Measurements from ENCODE around the gene HAPSTR1.

HAPSTR1 gene

DNA sequence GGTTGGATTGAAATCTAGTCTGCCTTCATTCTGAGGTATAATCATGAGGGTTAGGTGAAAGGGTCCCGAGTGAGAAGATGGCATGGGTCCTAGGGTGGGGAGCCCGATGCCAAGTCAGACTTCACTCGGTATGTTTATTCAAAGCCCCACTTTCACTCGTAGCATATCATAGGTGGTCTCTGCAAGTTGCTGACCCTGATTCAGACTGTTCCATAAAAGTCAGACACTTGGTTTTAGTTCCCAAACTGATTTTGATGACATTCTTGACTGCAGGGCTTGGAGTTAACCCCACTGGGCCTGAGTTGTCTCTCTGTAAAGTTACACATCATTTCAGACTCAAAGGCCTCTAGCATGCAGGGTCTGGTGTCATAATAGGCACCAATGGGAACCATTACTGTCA is 17.8 kb downstream of the HAPSTR1 start:
- Histone ChIP-seq H2AFZ (ENCODE audit: low read depth, low read length) (no peak overlapping the region), H3K36me3 (ENCODE audit: insufficient read depth, low read length) (peaks cover 93% of the 10 kb centered on the region), H3K4me2 (ENCODE audit: insufficient read depth, low read length) (no peak overlapping the region), H4K20me1 (ENCODE audit: insufficient read depth, low read length) (peaks cover 97% of the 10 kb centered on the region), H3K9me3 (ENCODE audit: insufficient read depth, low read length, severe bottlenecking) (no peaks in the 10 kb centered on the region), H3K27me3 (ENCODE audit: insufficient read depth, low read length, poor library complexity) (no peaks in the 10 kb centered on the region), H3K4me1 (ENCODE audit: insufficient read depth, low read length) (peaks cover 11% of the 10 kb centered on the region; the same call in 1 of the 2 replicates), H3K79me2 (ENCODE audit: insufficient read depth, low read length) (peaks cover 100% of the 10 kb centered on the region), H3K4me3 (ENCODE audit: low read depth in 1 of 2, low read length in 2 of 2) (no peak overlapping the region), H3K9ac (ENCODE audit: low read depth, low read length) (no peak overlapping the region), H3K27ac (ENCODE audit: low read length) (no peak overlapping the region)
- no peak for DNase-seq
- TF ChIP-seq, protein P1, sequence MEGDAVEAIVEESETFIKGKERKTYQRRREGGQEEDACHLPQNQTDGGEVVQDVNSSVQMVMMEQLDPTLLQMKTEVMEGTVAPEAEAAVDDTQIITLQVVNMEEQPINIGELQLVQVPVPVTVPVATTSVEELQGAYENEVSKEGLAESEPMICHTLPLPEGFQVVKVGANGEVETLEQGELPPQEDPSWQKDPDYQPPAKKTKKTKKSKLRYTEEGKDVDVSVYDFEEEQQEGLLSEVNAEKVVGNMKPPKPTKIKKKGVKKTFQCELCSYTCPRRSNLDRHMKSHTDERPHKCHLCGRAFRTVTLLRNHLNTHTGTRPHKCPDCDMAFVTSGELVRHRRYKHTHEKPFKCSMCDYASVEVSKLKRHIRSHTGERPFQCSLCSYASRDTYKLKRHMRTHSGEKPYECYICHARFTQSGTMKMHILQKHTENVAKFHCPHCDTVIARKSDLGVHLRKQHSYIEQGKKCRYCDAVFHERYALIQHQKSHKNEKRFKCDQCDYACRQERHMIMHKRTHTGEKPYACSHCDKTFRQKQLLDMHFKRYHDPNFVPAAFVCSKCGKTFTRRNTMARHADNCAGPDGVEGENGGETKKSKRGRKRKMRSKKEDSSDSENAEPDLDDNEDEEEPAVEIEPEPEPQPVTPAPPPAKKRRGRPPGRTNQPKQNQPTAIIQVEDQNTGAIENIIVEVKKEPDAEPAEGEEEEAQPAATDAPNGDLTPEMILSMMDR (IDR thresholded peaks at IDR 0.05; ENCODE audit: borderline replicate concordance, extremely low read depth, low read length, poor library complexity, severe bottlenecking): no peak
- TF ChIP-seq EZH2 (IDR thresholded peaks at IDR 0.05; ENCODE audit: borderline replicate concordance, low read depth, low read length, severe bottlenecking): no peak
- no peak for ATAC-seq (ENCODE audit: insufficient read depth, low read depth)

DNA sequence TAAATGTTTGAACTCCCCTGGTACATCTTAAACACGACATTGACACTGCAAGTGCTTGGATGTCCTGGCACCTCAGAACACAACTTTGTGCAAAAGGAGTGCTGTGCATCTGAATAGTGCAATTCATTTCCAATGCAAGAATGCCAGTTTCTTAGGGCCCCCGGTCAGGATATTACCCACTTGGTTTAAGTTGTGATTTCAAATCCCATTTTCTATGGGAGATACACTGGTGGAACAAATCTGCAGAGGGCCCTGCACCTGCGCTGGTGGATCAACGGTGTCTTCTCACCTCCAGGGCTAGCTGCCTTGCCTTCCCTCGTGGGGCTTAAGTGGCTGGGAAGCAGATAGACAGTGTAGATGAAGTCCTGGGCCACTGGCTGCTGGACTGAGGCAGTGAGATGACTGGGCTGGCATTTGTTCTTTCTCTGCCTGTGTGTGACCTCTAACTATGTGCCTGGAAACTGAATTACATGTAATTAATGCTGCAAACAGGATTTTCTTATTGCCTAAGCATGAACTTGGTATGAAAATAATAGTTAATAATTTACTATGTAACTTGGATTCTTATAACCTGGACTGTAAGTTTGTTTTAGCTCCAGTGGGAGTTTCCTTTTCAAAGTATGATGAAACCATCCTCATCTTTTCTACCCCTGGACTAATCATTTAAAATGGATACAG is 20.9 kb downstream of the HAPSTR1 start:
- Histone ChIP-seq H2AFZ (ENCODE audit: low read depth, low read length) (no peak overlapping the region), H3K79me2 (ENCODE audit: insufficient read depth, low read length) (peaks cover 100% of the 10 kb centered on the region), H3K27me3 (ENCODE audit: insufficient read depth, low read length, poor library complexity) (no peaks in the 10 kb centered on the region), H3K4me2 (ENCODE audit: insufficient read depth, low read length) (no peak overlapping the region), H3K27ac (ENCODE audit: low read length) (no peak overlapping the region), H3K36me3 (ENCODE audit: insufficient read depth, low read length) (peaks cover 93% of the 10 kb centered on the region), H3K9ac (ENCODE audit: low read depth, low read length) (no peak overlapping the region), H3K9me3 (ENCODE audit: insufficient read depth, low read length, severe bottlenecking) (no peaks in the 10 kb centered on the region), H4K20me1 (ENCODE audit: insufficient read depth, low read length) (peaks cover 96% of the 10 kb centered on the region), H3K4me3 (ENCODE audit: low read depth in 1 of 2, low read length in 2 of 2) (no peak overlapping the region), H3K4me1 (ENCODE audit: insufficient read depth, low read length) (peaks cover 7% of the 10 kb centered on the region; the same call in 1 of the 2 replicates)
- TF ChIP-seq, protein P1 (IDR thresholded peaks at IDR 0.05; ENCODE audit: borderline replicate concordance, extremely low read depth, low read length, poor library complexity, severe bottlenecking): no peak
- TF ChIP-seq EZH2 (IDR thresholded peaks at IDR 0.05; ENCODE audit: borderline replicate concordance, low read depth, low read length, severe bottlenecking): no peak
- DNase-seq: no peak
- no peak for ATAC-seq (ENCODE audit: insufficient read depth, low read depth)

DNA sequence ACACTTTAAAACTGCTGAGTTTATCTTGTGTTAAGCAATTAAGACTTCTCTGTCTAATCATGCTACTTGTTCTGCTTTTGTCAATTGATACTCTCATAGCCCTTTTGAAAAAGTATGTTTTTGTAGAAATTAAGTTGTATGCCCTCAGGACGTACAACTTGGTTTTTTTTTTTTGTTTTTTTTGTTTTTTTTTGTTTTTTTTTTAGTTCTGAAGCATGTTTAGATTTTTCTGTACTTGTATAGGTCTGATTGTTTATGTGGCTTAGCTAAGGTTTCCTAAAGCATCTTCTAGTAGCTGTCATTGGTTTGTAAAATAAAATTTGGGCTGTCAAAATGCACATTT is 21.4 kb downstream of the HAPSTR1 start:
- DNase-seq: no peak
- Histone ChIP-seq H2AFZ (ENCODE audit: low read depth, low read length) (no peak overlapping the region), H3K79me2 (ENCODE audit: insufficient read depth, low read length) (peaks cover 100% of the 10 kb centered on the region), H3K4me3 (ENCODE audit: low read depth in 1 of 2, low read length in 2 of 2) (no peak overlapping the region), H3K9ac (ENCODE audit: low read depth, low read length) (no peak overlapping the region), H3K27ac (ENCODE audit: low read length) (no peak overlapping the region), H3K4me2 (ENCODE audit: insufficient read depth, low read length) (no peak overlapping the region), H3K9me3 (ENCODE audit: insufficient read depth, low read length, severe bottlenecking) (no peaks in the 10 kb centered on the region), H4K20me1 (ENCODE audit: insufficient read depth, low read length) (peaks cover 90% of the 10 kb centered on the region), H3K27me3 (ENCODE audit: insufficient read depth, low read length, poor library complexity) (no peaks in the 10 kb centered on the region), H3K36me3 (ENCODE audit: insufficient read depth, low read length) (peaks cover 93% of the 10 kb centered on the region), H3K4me1 (ENCODE audit: insufficient read depth, low read length) (0 out of 2 replicates have a peak, but pooled peaks cover 2% of the 10 kb centered on the region)
- TF ChIP-seq, protein P1 (IDR thresholded peaks at IDR 0.05; ENCODE audit: borderline replicate concordance, extremely low read depth, low read length, poor library complexity, severe bottlenecking): no peak
- no peak for ATAC-seq (ENCODE audit: insufficient read depth, low read depth)
